ENCODE results near the gene ZNF692.

DNA sequence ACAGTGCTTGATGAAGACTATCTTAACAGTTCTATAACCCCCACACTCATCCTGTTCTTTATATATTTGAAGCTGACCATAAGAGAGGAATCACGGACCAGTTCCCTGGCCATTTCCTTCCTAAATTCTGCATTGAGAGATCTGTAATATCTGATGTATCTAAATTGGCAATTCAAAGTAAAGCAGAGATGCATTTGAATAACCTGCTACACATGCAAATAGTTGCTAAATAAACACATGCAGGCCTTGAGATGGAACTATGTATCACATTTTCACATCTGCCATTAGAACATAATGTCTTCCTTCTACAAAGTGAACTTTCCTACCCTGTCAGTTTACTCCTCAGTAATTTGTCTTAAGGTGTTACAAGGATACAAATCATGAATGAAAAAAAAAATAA, 26.8 kb upstream of the ZNF692 start:
- TF ChIP-seq POLR2A (IDR thresholded peaks at IDR 0.05), result no peak
- TF ChIP-seq, protein P1, sequence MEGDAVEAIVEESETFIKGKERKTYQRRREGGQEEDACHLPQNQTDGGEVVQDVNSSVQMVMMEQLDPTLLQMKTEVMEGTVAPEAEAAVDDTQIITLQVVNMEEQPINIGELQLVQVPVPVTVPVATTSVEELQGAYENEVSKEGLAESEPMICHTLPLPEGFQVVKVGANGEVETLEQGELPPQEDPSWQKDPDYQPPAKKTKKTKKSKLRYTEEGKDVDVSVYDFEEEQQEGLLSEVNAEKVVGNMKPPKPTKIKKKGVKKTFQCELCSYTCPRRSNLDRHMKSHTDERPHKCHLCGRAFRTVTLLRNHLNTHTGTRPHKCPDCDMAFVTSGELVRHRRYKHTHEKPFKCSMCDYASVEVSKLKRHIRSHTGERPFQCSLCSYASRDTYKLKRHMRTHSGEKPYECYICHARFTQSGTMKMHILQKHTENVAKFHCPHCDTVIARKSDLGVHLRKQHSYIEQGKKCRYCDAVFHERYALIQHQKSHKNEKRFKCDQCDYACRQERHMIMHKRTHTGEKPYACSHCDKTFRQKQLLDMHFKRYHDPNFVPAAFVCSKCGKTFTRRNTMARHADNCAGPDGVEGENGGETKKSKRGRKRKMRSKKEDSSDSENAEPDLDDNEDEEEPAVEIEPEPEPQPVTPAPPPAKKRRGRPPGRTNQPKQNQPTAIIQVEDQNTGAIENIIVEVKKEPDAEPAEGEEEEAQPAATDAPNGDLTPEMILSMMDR (IDR thresholded peaks at IDR 0.05), result no peak
